ENCODE measurements around the gene IER5L. TPM values are rescaled to one million over a fixed set of nuclear protein-coding genes. Genes with fewer than 3 reads are reported as not detected.

Gene IER5L
- total RNA-seq, 1 experiment from 2014 or later, result 4.6 TPM

DNA sequence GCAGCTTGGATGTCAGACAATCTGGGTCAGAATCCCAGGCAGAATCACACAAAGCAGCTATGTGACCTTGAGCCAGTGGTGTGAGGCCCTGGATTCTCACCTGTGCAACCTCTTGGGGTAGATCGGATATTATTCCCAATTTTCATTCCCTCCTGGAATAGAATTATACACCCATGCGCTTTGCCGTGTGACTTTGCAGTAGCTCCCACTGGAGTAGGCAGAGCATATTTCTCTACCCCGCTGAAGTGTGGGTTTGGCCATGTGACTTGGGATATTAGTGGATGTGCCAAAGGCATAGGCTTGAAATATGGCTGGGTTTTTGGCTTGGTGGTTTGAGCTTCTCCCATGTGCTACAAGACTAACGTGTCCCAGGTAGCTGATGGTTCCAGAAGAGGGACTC lies 35.5 kb upstream of the IER5L start (continued):
- TF ChIP-seq, protein P1, sequence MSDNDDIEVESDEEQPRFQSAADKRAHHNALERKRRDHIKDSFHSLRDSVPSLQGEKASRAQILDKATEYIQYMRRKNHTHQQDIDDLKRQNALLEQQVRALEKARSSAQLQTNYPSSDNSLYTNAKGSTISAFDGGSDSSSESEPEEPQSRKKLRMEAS (CRISPR knock-in tag; IDR thresholded peaks at IDR 0.05), result no peak
- TF ChIP-seq NFATC4 (CRISPR knock-in tag; IDR thresholded peaks at IDR 0.05), result no peak
- no peak for TF ChIP-seq TEAD1 (CRISPR knock-in tag; IDR thresholded peaks at IDR 0.05)
- no peak for TF ChIP-seq MXD4 (CRISPR knock-in tag; IDR thresholded peaks at IDR 0.05; ENCODE audit: borderline replicate concordance)
- TF ChIP-seq, protein P2, sequence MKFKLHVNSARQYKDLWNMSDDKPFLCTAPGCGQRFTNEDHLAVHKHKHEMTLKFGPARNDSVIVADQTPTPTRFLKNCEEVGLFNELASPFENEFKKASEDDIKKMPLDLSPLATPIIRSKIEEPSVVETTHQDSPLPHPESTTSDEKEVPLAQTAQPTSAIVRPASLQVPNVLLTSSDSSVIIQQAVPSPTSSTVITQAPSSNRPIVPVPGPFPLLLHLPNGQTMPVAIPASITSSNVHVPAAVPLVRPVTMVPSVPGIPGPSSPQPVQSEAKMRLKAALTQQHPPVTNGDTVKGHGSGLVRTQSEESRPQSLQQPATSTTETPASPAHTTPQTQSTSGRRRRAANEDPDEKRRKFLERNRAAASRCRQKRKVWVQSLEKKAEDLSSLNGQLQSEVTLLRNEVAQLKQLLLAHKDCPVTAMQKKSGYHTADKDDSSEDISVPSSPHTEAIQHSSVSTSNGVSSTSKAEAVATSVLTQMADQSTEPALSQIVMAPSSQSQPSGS (CRISPR knock-in tag; IDR thresholded peaks at IDR 0.05; ENCODE audit: borderline replicate concordance, low read depth), result no peak
- TF ChIP-seq TP53 (CRISPR knock-in tag; IDR thresholded peaks at IDR 0.05), result no peak
- TF ChIP-seq ZNF138 (CRISPR knock-in tag; conservative IDR thresholded peaks at IDR 0.05), result no peak

DNA sequence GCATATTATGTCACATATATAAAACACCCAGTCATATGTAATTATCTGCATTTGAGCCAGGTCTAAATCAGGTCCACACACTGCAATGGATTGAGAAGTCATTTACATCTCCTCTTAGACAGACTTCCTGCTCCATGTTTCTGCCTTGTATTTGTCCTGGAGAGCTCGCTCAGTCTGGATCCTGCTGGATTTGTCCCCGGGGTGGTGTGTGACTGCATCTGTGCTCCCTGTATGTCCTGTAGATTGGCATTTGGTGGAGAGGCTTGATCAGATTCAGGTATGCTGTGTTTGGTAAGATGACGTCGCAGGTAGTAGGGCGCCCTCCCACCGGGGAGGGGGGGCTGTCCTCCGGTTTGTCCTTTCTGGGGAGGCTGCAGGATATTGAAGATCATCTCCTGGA lies 33.6 kb upstream of the IER5L start:
- no peaks in the 10 kb centered on the region for H3K27me3 Mint-ChIP-seq (ENCODE audit: low read depth)
- H3K9me3 Mint-ChIP-seq, result no peaks in the 10 kb centered on the region
- DNase-seq (ENCODE audit: low spot score) (no peak), ATAC-seq (no peak)
- peaks cover 35% of the 10 kb centered on the region for H3K4me1 Mint-ChIP-seq
- H3K27ac Mint-ChIP-seq, result peak overlapping the region; percentile 90
- ChIA-PET POLR2A (no interaction called here), CTCF (interaction anchor here (0.7 to 2.2 kb wide), 4 partner anchors 10 to 38 kb away, joined by 3 to 9 read pairs (median 5); no protein-coding TSS in a partner anchor)
- peaks cover 12% of the 10 kb centered on the region for H3K36me3 Mint-ChIP-seq
- H3K4me3 Mint-ChIP-seq, result peak overlapping the region; percentile 18; the same call in 1 of the 2 replicates
- TF ChIP-seq JAZF1 (CRISPR knock-in tag; IDR thresholded peaks at IDR 0.05), result no peak
- TF ChIP-seq NFYB (CRISPR knock-in tag; conservative IDR thresholded peaks at IDR 0.05; ENCODE audit: low read depth), result no peak
- no peak for TF ChIP-seq RORB (CRISPR knock-in tag; IDR thresholded peaks at IDR 0.05)
- TF ChIP-seq, protein P3, sequence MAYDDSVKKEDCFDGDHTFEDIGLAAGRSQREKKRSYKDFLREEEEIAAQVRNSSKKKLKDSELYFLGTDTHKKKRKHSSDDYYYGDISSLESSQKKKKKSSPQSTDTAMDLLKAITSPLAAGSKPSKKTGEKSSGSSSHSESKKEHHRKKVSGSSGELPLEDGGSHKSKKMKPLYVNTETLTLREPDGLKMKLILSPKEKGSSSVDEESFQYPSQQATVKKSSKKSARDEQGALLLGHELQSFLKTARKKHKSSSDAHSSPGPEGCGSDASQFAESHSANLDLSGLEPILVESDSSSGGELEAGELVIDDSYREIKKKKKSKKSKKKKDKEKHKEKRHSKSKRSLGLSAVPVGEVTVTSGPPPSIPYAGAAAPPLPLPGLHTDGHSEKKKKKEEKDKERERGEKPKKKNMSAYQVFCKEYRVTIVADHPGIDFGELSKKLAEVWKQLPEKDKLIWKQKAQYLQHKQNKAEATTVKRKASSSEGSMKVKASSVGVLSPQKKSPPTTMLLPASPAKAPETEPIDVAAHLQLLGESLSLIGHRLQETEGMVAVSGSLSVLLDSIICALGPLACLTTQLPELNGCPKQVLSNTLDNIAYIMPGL (CRISPR knock-in tag; IDR thresholded peaks at IDR 0.05), result no peak

DNA sequence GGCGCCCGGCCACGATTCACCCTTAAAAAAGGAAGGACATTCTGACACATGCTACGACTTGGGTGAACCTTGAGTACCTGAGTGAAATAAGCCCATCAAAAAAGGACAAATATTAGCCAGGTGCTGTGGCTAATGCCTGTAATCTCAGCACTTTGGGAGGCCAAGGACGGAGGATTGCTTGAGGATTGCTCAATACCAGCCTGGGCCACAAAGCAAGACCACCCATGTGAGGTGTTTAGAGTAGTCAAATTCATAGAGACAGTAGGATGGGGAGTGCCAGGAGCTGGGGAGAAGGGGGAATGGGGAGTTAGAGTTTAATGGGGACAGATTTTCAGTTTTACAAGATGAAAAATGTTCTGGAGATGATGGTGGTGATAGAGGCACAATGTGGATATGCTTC lies 32.1 kb upstream of the IER5L start:
- H3K4me3 Mint-ChIP-seq, result peak overlapping the region; percentile 97
- TF ChIP-seq, protein P4, sequence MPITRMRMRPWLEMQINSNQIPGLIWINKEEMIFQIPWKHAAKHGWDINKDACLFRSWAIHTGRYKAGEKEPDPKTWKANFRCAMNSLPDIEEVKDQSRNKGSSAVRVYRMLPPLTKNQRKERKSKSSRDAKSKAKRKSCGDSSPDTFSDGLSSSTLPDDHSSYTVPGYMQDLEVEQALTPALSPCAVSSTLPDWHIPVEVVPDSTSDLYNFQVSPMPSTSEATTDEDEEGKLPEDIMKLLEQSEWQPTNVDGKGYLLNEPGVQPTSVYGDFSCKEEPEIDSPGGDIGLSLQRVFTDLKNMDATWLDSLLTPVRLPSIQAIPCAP (CRISPR knock-in tag; IDR thresholded peaks at IDR 0.05), result no peak
- 0 out of 2 replicates have a peak, but pooled peaks have one; percentile 5 for TF ChIP-seq ETV6 (CRISPR knock-in tag; IDR thresholded peaks at IDR 0.05)
- peaks cover 12% of the 10 kb centered on the region for H3K36me3 Mint-ChIP-seq
- DNase-seq (ENCODE audit: low spot score) (no peak), ATAC-seq (no peak)
- peaks cover 38% of the 10 kb centered on the region for H3K4me1 Mint-ChIP-seq
- CTCF ChIA-PET, result interaction anchor here (0.7 to 2.7 kb wide), 3 partner anchors 23 to 36 kb away, joined by 3 to 15 read pairs (median 3); no protein-coding TSS in a partner anchor
- H3K27me3 Mint-ChIP-seq (ENCODE audit: low read depth), result no peaks in the 10 kb centered on the region
- H3K9me3 Mint-ChIP-seq, result no peaks in the 10 kb centered on the region
- POLR2A ChIA-PET, result no interaction called here
- peak overlapping the region; percentile 98 for H3K27ac Mint-ChIP-seq

DNA sequence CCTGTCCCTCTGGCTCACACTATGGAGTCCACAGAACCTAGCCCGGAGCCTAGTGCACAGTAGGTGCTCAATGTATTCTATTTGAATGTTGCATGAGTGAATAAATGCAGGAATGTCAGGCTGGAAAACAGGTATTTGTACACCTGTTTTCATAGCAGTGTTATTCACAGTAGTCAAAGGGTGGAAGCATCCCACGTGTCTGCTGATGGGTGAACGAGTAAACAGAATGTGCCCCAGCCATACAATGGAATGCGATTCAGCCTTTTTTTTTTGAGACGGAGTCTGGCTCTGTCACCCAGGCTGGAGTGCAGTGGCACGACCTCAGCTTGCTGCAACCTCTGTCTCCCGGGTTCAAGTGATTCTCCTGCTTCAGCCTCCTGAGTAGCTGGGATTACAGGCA lies 31.5 kb upstream of the IER5L start:
- H3K27ac Mint-ChIP-seq, result peak overlapping the region; percentile 98
- peak overlapping the region; percentile 97 for H3K4me3 Mint-ChIP-seq
- H3K9me3 Mint-ChIP-seq, result no peaks in the 10 kb centered on the region
- peak; percentile 4 for ATAC-seq
- POLR2A ChIA-PET, result interaction anchor here (0.6 kb wide), 1 partner anchor 31 kb away, joined by 4 read pairs; the partner anchor contains the start of gene IER5L
- H3K27me3 Mint-ChIP-seq (ENCODE audit: low read depth), result no peaks in the 10 kb centered on the region
- TF ChIP-seq TEAD4 (CRISPR knock-in tag; IDR thresholded peaks at IDR 0.05), result no peak
- TF ChIP-seq GTF2I (CRISPR knock-in tag; conservative IDR thresholded peaks at IDR 0.05), result no peak
- TF ChIP-seq, protein P5, sequence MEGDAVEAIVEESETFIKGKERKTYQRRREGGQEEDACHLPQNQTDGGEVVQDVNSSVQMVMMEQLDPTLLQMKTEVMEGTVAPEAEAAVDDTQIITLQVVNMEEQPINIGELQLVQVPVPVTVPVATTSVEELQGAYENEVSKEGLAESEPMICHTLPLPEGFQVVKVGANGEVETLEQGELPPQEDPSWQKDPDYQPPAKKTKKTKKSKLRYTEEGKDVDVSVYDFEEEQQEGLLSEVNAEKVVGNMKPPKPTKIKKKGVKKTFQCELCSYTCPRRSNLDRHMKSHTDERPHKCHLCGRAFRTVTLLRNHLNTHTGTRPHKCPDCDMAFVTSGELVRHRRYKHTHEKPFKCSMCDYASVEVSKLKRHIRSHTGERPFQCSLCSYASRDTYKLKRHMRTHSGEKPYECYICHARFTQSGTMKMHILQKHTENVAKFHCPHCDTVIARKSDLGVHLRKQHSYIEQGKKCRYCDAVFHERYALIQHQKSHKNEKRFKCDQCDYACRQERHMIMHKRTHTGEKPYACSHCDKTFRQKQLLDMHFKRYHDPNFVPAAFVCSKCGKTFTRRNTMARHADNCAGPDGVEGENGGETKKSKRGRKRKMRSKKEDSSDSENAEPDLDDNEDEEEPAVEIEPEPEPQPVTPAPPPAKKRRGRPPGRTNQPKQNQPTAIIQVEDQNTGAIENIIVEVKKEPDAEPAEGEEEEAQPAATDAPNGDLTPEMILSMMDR (IDR thresholded peaks at IDR 0.05), result no peak
- no peak for TF ChIP-seq ZNF423 (CRISPR knock-in tag; IDR thresholded peaks at IDR 0.05)
- TF ChIP-seq TEAD1 (CRISPR knock-in tag; IDR thresholded peaks at IDR 0.05), result 0 out of 2 replicates have a peak, but pooled peaks have one; percentile 58
- no peak for TF ChIP-seq ZNF263 (CRISPR knock-in tag; IDR thresholded peaks at IDR 0.05; ENCODE audit: low read depth)
- TF ChIP-seq NFYB (CRISPR knock-in tag; conservative IDR thresholded peaks at IDR 0.05; ENCODE audit: low read depth), result no peak
- 0 out of 2 replicates have a peak, but pooled peaks have one; percentile 31 for TF ChIP-seq ETV6 (CRISPR knock-in tag; IDR thresholded peaks at IDR 0.05)
- CTCF ChIA-PET, result interaction anchor here (0.6 to 2.7 kb wide), 7 partner anchors 27 to 416 kb away, joined by 3 to 15 read pairs (median 3); partner anchors contain the start of genes IER5L and NTMT1
- no peak for DNase-seq (ENCODE audit: low spot score)
- H3K4me1 Mint-ChIP-seq, result peaks cover 38% of the 10 kb centered on the region
- H3K36me3 Mint-ChIP-seq, result peaks cover 10% of the 10 kb centered on the region
